SK-N-DZ (cell line): ENCODE measurements around the gene COMMD1. TPM values are rescaled to one million over a fixed set of nuclear protein-coding genes. Genes with fewer than 3 reads are reported as not detected.
A peak's percentile ranks its signal among the peaks of the same experiment; 100 is the strongest.
"Not testable (repeated sequence)": the region's sequence is repeated elsewhere in the genome, so short reads cannot be mapped to it uniquely, and the experiment has no call there.

Source experiments
- DNase-seq: peaks from one replicate; pipeline ENCODE4 v3.0.0-alpha.2; 2015; ENCODE audit warnings: low spot score
- polyA plus RNA-seq, 2 experiments: library from polyadenylated mRNA; depleted of rRNA; stranded (reverse); fragments of >200 nt; gene quantifications; 2 replicates each; pipeline ENCODE4 v1.2.3, GENCODE V29; 2014

Gene COMMD1
- 38.0 and 38.1 TPM in 2 replicates for polyA plus RNA-seq (2014; cell fraction: cytosol; rRNA removed)
- polyA plus RNA-seq (2014; cell fraction: nucleus; rRNA removed), result 21.8 and 26.3 TPM in 2 replicates

- DNase-seq, result peak; percentile 71
Observed at GRCh38 chr2:61905372-61906185, at the start of gene COMMD1. COMMD1 (plus strand) TSS chr2:61905674; CDS start chr2:61905679, 5 bp downstream.

DNA sequence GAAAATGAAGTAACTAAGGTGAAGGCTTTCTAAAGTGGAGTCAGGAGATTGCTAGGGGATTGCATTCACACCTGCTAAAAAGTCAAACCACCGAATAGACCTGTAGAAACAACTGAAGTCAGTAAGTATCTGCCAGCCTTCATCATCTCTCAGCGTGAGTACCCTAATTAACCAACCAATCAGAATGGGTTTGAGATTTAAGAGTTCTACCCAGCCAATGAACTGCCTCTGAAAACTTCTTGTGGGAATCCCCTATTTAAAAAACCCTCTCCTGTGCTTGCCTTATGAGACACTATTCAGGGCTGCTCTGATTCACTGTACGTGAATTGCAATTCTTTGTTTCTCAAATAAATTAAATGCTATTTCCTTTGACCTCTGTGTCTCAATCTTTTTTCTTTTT lies 48.2 kb upstream of the COMMD1 start:
- no peak for DNase-seq

- no peak for DNase-seq
Observed at GRCh38 chr2:61862085-61862484, 43.4 kb upstream of the COMMD1 start.

GRCh38 chr2:61866482-61867089 lies 38.9 kb upstream of the COMMD1 start:
- not testable (repeated sequence) for DNase-seq

DNA sequence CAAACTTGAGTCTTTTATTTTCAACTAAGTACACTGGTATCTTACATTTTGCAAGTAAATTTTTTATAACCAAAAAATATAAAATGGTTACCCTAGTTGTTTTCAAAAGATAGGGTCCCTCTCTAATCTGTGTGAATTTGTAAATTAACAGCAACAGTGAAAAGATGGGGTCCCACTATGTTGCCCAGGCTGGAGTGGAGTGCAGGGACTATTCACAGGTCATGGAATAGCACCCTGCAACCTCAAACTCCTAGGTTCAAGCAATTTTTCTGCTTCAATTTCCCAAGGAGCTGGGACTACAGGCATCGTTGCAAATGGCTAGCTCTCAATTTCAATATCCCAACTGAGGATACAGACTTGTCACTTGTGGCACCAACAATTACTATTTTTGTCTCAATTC lies 29.1 kb upstream of the COMMD1 start:
- DNase-seq, result no peak

GRCh38 chr2:61877571-61878245 lies 27.8 kb upstream of the COMMD1 start:
- no peak for DNase-seq

- DNase-seq, result no peak
Observed at GRCh38 chr2:61878761-61879160, 26.7 kb upstream of the COMMD1 start.

GRCh38 chr2:61879351-61879750 lies 26.1 kb upstream of the COMMD1 start:
- not testable (repeated sequence) for DNase-seq

- no peak for DNase-seq
Observed at GRCh38 chr2:61882850-61883249, 22.6 kb upstream of the COMMD1 start.

DNA sequence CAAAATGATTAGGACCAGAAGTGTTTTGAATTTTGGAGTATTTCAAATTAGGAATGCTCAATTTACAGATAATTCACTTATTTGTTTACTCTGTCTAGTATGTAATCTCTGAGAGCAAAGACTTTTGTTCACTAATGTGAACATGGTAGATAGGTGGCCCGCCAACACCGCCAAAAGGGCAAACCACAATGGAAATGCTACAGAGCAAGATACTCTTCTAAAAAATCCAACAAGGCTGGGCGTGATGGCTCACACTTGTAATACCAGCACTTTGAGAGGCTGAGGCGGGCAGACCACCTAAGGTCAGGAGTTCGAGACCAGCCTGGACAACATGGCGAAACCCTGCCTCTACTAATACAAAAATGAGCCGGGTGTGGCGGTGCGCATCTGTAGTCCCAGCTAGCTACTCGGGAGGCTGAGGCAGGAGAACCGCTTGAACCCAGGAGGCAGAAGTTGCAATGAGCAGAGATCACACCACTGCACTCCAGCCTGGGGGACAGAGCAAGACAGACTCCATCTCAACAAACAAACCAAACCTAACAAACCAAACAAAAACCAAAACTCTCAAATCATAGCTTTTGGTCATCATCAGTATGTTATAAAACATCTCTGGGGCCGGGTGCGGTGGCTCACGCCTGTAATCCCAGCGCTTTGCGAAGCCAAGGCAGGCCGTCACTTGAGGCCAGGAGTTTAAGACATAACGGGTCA lies 19.4 kb upstream of the COMMD1 start:
- DNase-seq, result no peak

DNA sequence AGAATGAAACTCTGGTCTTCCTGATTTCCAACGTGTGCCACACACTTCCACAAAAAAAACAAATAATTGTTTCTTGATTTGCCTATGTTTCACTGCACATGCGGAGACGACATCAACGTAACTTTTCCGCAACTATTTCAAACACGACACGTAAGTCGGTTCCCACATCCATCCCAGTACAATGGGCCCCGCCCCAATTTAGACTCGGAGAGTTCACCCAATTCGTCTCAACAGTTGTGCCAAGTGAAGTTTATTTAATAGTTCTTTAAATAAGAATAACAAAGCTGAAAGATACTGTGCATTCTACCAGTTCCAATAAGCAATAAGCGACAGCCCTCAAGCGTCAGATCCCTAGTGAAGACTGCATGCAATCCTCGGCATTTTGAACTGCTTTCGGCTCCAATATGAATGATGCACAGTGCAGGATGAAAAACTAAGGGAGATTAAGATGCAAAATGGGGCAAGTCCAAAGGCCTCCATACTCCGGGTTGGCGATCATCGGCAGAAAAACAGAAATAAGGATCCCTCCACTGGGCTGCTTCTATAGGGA lies 17.7 kb upstream of the COMMD1 start:
- peak; percentile 21 for DNase-seq

DNA sequence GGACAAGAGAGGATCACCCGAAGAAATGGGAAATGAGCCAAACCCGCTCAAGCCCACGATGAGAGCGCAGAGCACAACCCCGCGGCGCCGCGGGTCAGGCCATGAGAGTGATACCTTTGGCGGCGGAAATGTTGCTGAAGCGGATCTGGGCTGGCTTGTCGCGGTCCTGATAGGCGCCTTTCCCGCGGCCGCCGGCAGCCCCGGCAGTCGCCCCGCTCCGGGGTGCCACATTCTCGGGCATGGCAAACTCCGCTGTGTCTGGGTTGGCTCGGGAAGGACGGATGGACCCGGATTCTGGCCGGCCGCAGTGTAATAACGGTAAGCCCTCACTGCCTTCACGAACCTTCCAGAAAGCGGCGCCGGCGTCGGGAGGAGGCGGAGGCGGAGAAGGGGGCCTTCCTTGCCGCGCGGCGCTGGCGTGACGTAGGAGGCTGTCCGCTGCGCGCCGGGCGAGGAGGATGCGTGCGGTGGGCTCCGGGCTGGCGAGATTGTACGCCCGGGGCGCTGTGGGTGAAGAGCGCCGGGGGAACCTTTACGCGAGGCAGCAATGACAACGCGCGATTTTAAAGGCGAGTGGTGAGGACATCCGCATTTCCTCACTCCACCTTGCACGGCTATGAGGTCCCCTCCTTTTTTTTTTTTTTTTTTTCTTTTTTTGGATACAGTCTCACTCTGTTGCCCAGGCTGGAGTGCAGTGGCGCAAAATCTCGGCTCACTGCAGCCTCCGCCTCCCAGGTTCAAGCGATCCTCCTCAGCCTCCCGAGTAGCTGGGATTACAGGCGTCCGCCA lies 17.0 kb upstream of the COMMD1 start, which contains the start of gene CCT4:
CCT4 (minus strand) TSS at position 390 of the 789 bp plus-strand sequence; CDS start at position 241, 149 bp downstream.
- DNase-seq, result peak; percentile 90

DNA sequence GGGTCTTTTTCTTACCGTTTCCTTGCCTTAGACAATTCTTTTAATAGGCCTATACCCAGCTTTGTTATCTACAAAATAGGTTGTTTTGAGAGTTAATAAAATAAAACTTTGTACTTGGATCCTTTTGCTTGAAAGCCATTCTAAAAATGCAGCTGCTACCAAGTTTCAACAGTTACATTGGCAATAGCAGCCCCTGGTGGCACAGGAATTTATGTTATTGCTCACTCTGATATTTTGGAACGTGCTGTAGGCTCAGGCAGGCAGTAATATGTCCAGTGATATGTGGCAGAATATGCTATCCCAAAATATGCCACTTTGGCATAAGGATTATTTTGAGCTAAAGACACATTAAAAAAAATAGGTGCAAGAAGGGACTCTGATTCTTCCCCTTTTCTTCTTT lies 6.7 kb upstream of the COMMD1 start:
- DNase-seq, result no peak

DNA sequence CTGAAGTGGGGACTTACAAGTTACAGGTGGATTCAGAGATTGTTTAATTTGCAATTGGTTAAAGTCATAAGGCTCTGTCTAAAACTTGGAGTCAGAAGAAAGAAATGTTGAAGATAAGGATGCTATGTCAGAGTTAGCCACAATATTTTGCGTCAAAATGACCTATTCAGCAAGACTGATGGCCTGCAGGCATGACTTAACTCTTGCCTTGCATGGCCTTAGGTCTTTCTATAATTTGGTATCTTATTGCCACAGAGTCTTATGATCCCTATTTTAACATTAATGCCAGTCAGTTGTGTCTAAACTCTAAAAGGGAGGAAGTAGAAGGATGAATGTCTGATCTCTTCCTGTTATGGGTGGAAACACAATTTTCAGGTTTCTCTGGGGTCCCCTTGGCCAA lies 5.2 kb upstream of the COMMD1 start:
- no peak for DNase-seq

DNA sequence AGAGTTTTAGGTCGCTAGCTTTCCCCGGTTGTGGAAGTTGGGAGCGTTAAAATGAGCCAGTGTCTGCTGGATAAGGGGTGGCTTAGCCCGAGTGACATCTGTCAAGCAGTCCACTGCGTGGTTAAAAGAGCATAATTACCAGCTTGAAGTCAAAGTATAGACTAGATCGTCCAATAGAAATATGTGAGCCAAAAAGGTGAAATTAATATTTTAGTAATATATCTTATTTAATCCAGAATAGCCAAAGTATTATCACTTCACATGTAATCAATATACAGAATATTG lies 654 bp downstream of the COMMD1 start:
- DNase-seq, result no peak

DNA sequence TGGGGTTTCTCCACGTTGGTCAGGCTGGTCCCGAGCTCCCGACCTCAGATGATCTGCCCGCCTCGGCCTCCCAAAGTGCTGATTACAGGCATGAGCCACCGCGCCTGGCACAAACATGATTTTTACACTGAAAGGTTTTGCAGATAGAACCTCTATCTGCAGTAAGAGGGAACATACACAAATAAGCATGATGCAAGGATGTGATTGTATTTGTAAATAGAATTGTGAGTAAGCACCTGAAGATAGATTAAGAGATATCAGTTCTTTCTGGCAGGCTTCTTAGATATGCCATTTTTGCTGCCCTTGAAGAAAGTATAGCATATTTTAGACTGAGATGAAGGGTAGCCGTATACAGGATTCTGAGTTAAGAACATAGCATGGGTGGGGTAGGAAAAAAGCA lies 3.6 kb downstream of the COMMD1 start:
- no peak for DNase-seq

- DNase-seq, result no peak
Observed at GRCh38 chr2:61910603-61911002, 5.1 kb downstream of the COMMD1 start.

- no peak for DNase-seq
Observed at GRCh38 chr2:61911510-61911909, 6.0 kb downstream of the COMMD1 start.

DNA sequence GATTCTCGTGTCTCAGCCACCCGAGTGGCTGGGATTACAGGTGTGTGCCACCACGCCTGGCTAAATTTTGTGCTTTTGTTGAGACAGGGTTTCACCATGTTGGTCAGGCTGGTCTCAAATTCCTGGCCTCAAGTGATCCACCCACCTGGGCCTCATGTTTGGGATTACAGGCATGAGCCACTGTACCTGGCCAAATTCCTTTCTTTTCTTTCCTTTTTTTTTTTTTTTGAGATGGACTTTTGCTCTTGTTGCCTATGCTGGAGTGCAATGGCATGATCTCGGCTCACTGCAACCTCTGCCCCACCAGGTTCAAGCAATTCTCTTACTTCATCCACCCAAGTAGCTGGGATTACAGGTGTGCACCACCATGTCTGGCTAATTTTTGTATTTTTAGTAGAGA lies 9.3 kb downstream of the COMMD1 start:
- not testable (repeated sequence) for DNase-seq

DNA sequence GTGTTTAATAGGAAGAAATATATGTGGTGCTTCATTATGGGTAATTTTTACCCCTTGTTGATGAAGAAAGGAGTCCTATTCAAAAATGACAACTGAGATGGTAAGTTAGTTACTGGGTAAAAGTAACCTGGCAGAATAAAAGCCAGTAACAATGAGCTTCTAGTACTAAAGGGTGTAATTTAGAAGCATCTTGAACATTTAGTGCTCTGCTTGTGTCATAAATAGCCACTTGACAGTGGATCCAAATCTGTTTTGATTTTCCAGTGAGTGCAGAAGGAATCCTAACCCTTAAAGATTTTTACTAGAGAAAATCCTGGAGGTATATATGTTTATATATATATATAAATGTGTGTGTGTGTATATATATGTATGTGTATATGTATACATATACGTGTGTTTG lies 15.1 kb downstream of the COMMD1 start:
- no peak for DNase-seq

- DNase-seq, result peak; percentile 72
Observed at GRCh38 chr2:61922714-61923113, 17.2 kb downstream of the COMMD1 start.
